NT2/D1 (cell line): Measurements from ENCODE around the gene APEX1.

Source experiments
- SUZ12 ChIP-seq: IDR thresholded peaks from 2 replicates; pipeline ENCODE4 v1.6.1; 2011; ENCODE audit not compliant: insufficient read length, insufficient read depth; ENCODE audit errors: extremely low read depth
- ZNF274 ChIP-seq: IDR thresholded peaks from 2 replicates; pipeline ENCODE4 v1.6.1; 2011; ENCODE audit warnings: mild to moderate bottlenecking, low read depth, low read length

DNA sequence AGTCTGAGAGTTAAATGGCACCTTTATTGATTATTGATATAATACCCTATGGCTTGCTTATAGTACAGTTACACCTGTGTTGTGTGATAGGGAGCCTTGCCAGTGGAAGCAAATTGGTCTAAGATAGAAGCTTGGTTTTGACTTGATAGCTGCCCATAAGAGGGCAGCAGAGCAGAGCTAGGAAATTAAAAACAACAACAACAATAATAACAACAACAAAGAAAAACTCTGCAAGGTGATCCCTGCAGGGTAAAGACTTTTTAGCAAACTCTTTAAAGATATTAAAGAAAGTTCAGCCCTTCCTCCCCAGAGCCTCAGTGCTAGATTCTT is 32.3 kb downstream of the APEX1 start:
- TF ChIP-seq ZNF274 (no peak), SUZ12 (no peak)
